Stimulated activated CD8-positive, alpha-beta memory T cell treated with anti-CD3 and anti-CD28 coated beads, Interleukin-12 subunit alpha, Interleukin-12 subunit beta, amount 100 ng/mL, for 4 hours (primary cell): ENCODE data around the gene ZFAND2B.

Experiments
- DNase-seq: peaks from one replicate; pipeline ENCODE4 v3.0.0-alpha.2; 2020; ENCODE audit warnings: low read depth

The ZFAND2B gene

GRCh38 chr2:219204425-219205164 is 2.0 kb upstream of the ZFAND2B start:
- DNase-seq = no peak

GRCh38 chr2:219205165-219205538 is 1.4 kb upstream of the ZFAND2B start:
- no peak for DNase-seq

- no peak for DNase-seq
Measured at GRCh38 chr2:219205981-219206327, 628 bp upstream of the ZFAND2B start.

- DNase-seq = no peak
Measured at GRCh38 chr2:219207134-219207883, 727 bp downstream of the ZFAND2B start.

GRCh38 chr2:219207884-219208740 is 1.5 kb downstream of the ZFAND2B start:
- no peak for DNase-seq

GRCh38 chr2:219209236-219210195 is 2.9 kb downstream of the ZFAND2B start:
- DNase-seq = no peak

GRCh38 chr2:219210196-219210885 is 3.8 kb downstream of the ZFAND2B start:
- no peak for DNase-seq

GRCh38 chr2:219210886-219211362 is 4.3 kb downstream of the ZFAND2B start:
- no peak for DNase-seq

GRCh38 chr2:219213026-219213415 is 6.4 kb downstream of the ZFAND2B start:
- no peak for DNase-seq

- DNase-seq = no peak
Measured at GRCh38 chr2:219213486-219214071, 7.0 kb downstream of the ZFAND2B start.

- no peak for DNase-seq
Measured at GRCh38 chr2:219214141-219214540, 7.6 kb downstream of the ZFAND2B start.

- DNase-seq = no peak
Measured at GRCh38 chr2:219214786-219215185, 8.2 kb downstream of the ZFAND2B start.

GRCh38 chr2:219215871-219216534 is 9.4 kb downstream of the ZFAND2B start:
- no peak for DNase-seq

GRCh38 chr2:219216535-219216915 is 9.9 kb downstream of the ZFAND2B start:
- no peak for DNase-seq

- no peak for DNase-seq
Measured at GRCh38 chr2:219218217-219218731, 11.7 kb downstream of the ZFAND2B start.

- peak; percentile 73 for DNase-seq
Measured at GRCh38 chr2:219218732-219219701, 12.4 kb downstream of the ZFAND2B start, which contains the start of gene ABCB6. Gene ABCB6 (minus strand): TSS chr2:219218958. CDS start chr2:219218673, 285 bp downstream.

GRCh38 chr2:219219784-219220532 is 13.4 kb downstream of the ZFAND2B start:
- no peak for DNase-seq
